ENCODE results near the gene PTPN4. TPM values are rescaled to one million over a fixed set of nuclear protein-coding genes. Genes with fewer than 3 reads are reported as not detected.

Gene PTPN4
- total RNA-seq, 2 experiments from 2014 or later = 26.5 to 34.1 TPM

DNA sequence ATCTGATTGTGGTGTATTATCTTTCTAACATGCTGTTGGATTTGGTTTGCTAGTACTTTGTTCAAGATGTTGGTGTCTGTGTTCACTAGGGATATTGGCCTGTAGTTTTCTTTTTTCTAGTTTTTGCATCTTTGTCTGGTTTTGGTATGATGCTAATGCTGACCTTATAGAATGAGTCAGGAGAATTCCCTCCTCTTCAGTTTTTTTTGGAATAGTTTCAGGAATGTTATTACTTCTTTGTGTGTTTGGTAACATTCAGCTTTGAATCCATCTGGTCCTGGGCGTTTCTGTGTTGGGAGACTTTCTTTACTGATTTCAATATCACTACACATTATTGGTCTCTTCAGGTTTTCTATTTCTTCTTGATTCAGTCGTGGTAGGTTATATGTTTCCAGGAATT is 129.0 kb downstream of the PTPN4 start:
- CTCF ChIA-PET = no interaction called here

DNA sequence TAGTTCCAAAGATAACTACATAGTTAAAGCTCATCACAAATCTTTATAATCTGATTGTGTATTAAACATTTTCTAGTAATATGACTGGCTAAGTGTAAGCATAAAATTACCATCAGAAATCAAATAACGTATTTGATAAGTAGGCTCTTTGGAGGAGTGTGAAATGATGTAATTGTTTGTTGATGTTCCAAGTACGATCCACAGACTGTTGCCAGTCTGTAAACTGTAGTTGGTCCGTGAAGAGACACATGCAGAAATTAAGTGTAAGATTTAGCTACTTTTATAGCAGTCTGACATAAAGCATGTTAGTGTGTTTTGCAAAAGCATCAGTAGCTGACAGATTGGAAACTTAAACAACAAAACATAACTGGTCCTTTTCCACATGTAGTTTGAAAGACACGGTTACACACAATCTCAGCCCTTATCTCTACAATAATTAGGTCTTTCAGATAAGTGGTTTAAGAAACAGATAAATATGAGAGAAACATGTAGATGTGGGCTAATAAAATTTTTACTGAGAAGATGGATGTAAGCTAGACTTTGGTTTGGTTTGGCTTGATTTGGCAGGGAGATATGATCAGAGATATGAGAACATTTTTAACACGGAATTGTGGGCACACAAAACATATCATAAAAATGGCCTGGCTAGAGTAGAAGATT is 138.1 kb downstream of the PTPN4 start:
- POLR2A ChIA-PET = no interaction called here
- CTCF ChIA-PET = no interaction called here

More for the DNA sequence above, 129.0 kb downstream of the PTPN4 start:
- POLR2A ChIA-PET = no interaction called here

DNA sequence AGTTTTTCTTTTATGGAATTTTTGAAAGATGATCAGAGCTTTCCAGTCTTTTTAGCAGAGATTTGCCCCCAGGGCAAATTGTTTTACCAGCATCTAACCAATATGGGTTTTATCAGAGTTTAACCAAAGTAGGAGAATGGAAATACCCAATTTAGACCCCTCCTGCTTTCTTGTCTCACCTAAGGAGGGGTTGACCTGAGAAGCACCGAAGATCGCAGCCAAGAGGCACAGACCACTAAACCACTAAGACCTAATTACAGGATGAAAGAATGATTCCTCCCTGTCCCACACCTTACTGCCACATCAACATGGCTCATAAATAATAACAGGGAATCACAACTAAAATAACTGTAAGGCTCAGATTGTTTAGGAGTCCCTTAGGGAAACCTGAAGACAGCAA is 141.3 kb downstream of the PTPN4 start:
- POLR2A ChIA-PET = no interaction called here
- CTCF ChIA-PET = no interaction called here

DNA sequence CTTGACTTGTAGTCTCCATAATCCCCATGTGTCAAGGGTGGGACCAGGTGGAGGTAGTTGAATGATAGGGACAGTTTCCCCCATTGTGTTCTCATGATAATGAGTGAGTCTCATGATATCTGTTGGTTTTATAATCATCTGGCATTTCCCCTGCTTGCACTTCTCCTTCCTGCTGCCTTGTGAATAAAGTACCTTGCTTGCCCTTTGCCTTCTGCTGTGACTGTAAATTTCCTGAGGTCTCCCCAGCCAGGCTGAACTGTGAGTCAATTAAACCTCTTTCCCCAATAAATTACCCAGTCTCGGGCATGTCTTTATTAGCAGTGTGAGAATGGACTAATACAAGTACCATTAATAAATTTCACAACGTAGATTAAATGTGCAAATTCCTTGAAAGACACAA is 150.8 kb downstream of the PTPN4 start:
- ChIA-PET CTCF (no interaction called here), POLR2A (no interaction called here)

DNA sequence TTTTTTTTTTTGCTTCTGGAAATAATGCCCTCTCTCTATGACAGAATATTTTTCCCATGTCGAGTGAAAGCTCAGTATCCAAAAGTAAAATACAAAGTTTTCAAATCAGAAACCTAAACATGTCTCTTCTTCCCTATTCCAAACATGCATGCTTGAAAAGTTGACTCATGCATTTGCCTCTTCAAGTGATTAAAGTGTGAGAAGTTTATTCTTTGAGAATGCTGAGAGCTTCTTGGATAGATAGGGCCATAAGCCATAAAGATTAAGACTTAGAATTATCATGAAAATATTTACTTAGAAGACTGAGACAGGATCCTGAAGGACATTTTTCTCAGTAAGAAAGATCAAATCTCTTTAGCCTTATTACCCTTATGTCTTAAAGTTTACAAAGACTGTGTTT is 154.5 kb downstream of the PTPN4 start:
- CTCF ChIA-PET = no interaction called here
- POLR2A ChIA-PET = no interaction called here

DNA sequence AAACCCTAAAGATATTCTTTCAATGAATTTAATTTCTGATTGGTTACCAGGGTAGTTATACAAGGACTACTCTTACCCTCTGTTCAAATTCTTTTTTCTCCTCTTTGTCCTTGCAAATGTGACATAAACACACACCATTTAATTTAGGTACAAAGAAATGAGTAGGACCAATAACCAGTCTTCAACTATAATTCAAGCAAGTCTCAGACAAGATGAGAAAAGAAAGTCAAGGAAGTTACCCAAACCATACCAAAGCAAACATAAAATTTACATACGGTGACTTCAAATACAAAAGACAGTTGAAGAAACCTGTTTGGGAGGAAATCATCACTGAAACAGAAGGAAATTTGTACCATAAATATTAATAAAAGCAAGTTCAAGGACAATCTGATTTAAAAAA is 162.1 kb downstream of the PTPN4 start:
- CTCF ChIA-PET = no interaction called here

DNA sequence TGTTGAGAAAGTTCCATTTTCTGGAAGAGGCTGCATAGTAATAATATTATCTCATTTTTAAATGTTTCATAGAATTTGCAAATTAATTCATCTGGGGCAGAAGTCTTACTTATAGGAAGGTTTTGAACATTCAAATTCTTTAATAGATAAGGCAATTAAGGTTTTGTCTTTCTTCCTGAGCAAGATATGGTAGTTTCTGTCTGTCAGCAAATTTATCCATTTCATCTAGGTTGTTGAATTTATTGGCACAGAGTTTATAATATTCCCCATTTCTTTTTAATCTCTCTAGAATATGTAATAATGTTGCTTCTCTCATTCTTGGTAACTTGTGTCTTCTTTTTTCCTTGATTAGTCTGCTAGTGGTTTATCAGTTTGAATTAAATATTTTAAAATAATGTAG is 163.0 kb downstream of the PTPN4 start:
- POLR2A ChIA-PET = no interaction called here

More for the DNA sequence above, 162.1 kb downstream of the PTPN4 start:
- POLR2A ChIA-PET = no interaction called here

GRCh38 chr2:119929537-119929936 is 169.8 kb downstream of the PTPN4 start:
- ChIA-PET CTCF (interaction anchor here (0.6 kb wide), 1 partner anchor 132 kb away, joined by 3 read pairs; no protein-coding TSS in a partner anchor), POLR2A (no interaction called here)

More for the DNA sequence above, 163.0 kb downstream of the PTPN4 start:
- CTCF ChIA-PET = no interaction called here

- CTCF ChIA-PET = no interaction called here
- POLR2A ChIA-PET = no interaction called here
These were observed 173.1 kb downstream of the PTPN4 start for GRCh38 chr2:119932809-119933208.

GRCh38 chr2:119934319-119934718 is 174.6 kb downstream of the PTPN4 start:
- CTCF ChIA-PET = no interaction called here
- POLR2A ChIA-PET = no interaction called here

GRCh38 chr2:119937680-119938079 is 178.0 kb downstream of the PTPN4 start:
- POLR2A ChIA-PET = no interaction called here
- CTCF ChIA-PET = interaction anchor here (0.7 to 1.5 kb wide), 3 partner anchors 14 to 553 kb away, joined by 3 read pairs; no protein-coding TSS in a partner anchor

DNA sequence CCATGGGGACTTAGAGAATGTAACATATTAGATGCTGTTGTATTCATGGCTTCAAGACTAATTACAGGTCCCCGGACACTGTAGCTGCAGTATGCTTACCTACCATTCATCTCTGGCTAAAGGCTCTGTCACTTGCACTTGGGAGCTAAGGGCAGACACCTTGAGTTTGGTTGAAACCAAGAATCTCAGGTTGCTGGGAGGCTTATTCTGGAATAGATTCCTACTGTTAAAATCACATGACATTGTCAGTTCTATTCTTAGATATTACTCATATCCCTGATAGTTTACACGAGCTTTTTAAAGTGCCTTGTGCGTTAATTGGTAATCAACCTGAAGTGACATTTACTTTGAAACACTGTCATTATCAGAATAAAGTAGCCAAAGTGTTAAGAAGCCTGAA is 180.2 kb downstream of the PTPN4 start:
- CTCF ChIA-PET = interaction anchor here (0.7 kb wide), 1 partner anchor 44 kb away, joined by 3 read pairs; no protein-coding TSS in a partner anchor
- POLR2A ChIA-PET = no interaction called here

GRCh38 chr2:119940856-119941255 is 181.1 kb downstream of the PTPN4 start:
- ChIA-PET POLR2A (interaction anchor here (0.5 kb wide), 1 partner anchor 180 kb away, joined by 9 read pairs; no protein-coding TSS in a partner anchor), CTCF (no interaction called here)

- ChIA-PET POLR2A (interaction anchor here (0.5 kb wide), 1 partner anchor 10 kb away, joined by 3 read pairs; no protein-coding TSS in a partner anchor), CTCF (no interaction called here)
These were observed 181.7 kb downstream of the PTPN4 start for GRCh38 chr2:119941388-119941787.

DNA sequence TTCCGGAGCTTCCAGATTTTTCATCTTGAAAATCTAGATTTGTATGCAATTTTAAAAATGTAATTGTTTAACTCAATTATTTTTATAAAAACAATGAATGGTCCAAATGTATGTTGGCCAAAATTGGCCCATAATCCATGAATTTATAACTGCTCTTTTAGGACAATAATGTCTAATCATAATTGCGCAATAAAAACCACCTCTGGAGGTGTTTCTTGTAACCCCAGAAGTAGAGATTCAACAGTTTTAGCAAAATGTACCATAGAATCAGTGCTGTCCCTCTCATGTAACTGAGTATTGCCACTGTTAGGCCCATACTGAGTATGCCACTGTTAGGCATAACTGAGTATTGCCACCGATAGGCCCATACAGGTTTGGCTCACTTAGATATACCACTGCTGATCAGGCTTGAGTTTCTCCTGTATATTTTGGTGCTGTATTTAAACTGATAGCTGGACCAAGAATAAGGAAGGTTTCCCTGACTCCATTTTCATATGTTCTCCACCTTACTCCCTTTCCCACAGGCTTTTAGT is 182.3 kb downstream of the PTPN4 start:
- ChIA-PET CTCF (interaction anchor here (0.9 to 1.1 kb wide), 2 partner anchors 9 to 24 kb away, joined by 3 read pairs; no protein-coding TSS in a partner anchor), POLR2A (no interaction called here)

GRCh38 chr2:119943058-119943457 is 183.3 kb downstream of the PTPN4 start:
- CTCF ChIA-PET = interaction anchor here (0.9 to 1.1 kb wide), 2 partner anchors 10 to 189 kb away, joined by 3 read pairs; no protein-coding TSS in a partner anchor
- POLR2A ChIA-PET = no interaction called here

- CTCF ChIA-PET = interaction anchor here (0.9 to 1.3 kb wide), 2 partner anchors 12 to 244 kb away, joined by 3 read pairs; no protein-coding TSS in a partner anchor
- POLR2A ChIA-PET = no interaction called here
These were observed 187.8 kb downstream of the PTPN4 start for GRCh38 chr2:119947535-119947934.

GRCh38 chr2:119950966-119951365 is 191.2 kb downstream of the PTPN4 start:
- POLR2A ChIA-PET = no interaction called here
- CTCF ChIA-PET = interaction anchor here (0.9 kb wide), 1 partner anchor 12 kb away, joined by 3 read pairs; no protein-coding TSS in a partner anchor

- POLR2A ChIA-PET = interaction anchor here (0.6 kb wide), 1 partner anchor 9 kb away, joined by 3 read pairs; no protein-coding TSS in a partner anchor
- CTCF ChIA-PET = no interaction called here
These were observed 199.0 kb downstream of the PTPN4 start for GRCh38 chr2:119958670-119959268.

GRCh38 chr2:119960821-119961220 is 201.1 kb downstream of the PTPN4 start:
- ChIA-PET CTCF (no interaction called here), POLR2A (no interaction called here)

DNA sequence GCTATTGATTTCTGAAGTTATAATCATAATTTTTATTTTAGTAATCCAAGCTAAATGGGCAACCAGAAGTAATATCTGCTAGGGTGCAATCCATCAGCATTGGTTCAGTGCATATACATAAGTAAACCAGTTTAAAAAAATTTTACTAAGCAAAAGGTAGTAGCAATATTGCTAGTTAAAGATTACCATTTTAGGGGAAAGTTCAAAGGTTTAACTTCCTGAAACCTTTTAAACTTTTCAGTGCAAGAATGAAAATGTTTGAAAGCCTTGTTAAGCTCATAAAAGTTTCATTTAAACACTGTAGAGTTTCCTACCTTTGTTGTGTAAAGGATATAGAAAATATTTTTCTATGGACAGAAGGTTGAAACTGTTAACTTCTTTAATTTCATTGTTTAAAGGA is 222.2 kb downstream of the PTPN4 start:
- CTCF ChIA-PET = no interaction called here
- POLR2A ChIA-PET = no interaction called here

Data from activated CD8-positive, alpha-beta memory T cell treated with anti-CD3 and anti-CD28 coated beads for 36 hours (primary cell).